Renal pelvis (tissue), 4 donors: ENCODE data around the gene SH3GLB2. TPM values are rescaled to one million over a fixed set of nuclear protein-coding genes. Genes with fewer than 3 reads are reported as not detected.
A peak's percentile ranks its signal among the peaks of the same experiment; 100 is the strongest.
"Not testable (repeated sequence)": the region's sequence is repeated elsewhere in the genome, so short reads cannot be mapped to it uniquely, and the experiment has no call there.

Experiments
- DNase-seq: peaks from one replicate; pipeline ENCODE4 v3.0.0-alpha.2; 2013
- polyA plus RNA-seq, 3 donors: library from polyadenylated mRNA; unstranded; fragments of 120-200 nt; gene quantifications; one replicate each; pipeline ENCODE4 v1.2.1, GENCODE V29; 2013; ENCODE audit not compliant: insufficient read length in 3 of 3

The SH3GLB2 gene
- polyA plus RNA-seq, 3 donors, result 128 to 158 (median 141) TPM

- no peak for DNase-seq
Observed at GRCh38 chr9:129059796-129060785, 32.0 kb upstream of the SH3GLB2 start.

- DNase-seq, result no peak
Observed at GRCh38 chr9:129058965-129059795, 31.0 kb upstream of the SH3GLB2 start.

- no peak for DNase-seq
Observed at GRCh38 chr9:129054163-129054851, 26.2 kb upstream of the SH3GLB2 start.

GRCh38 chr9:129053020-129053419 lies 24.9 kb upstream of the SH3GLB2 start:
- no peak for DNase-seq

- DNase-seq, result no peak
Observed at GRCh38 chr9:129052592-129052991, 24.5 kb upstream of the SH3GLB2 start.

GRCh38 chr9:129042016-129042415 lies 13.9 kb upstream of the SH3GLB2 start:
- no peak for DNase-seq

GRCh38 chr9:129040113-129040643 lies 12.0 kb upstream of the SH3GLB2 start:
- no peak for DNase-seq

- no peak for DNase-seq
Observed at GRCh38 chr9:129038109-129038852, 10.2 kb upstream of the SH3GLB2 start.

- DNase-seq, result no peak
Observed at GRCh38 chr9:129037767-129038098, 9.6 kb upstream of the SH3GLB2 start.

- no peak for DNase-seq
Observed at GRCh38 chr9:129036923-129037766, 9.0 kb upstream of the SH3GLB2 start.

- peak; percentile 99 for DNase-seq
Observed at GRCh38 chr9:129036241-129036922, 8.3 kb upstream of the SH3GLB2 start, which contains the start of gene MIGA2. Gene MIGA2 (plus strand): TSS chr9:129036626. CDS start chr9:129040595, 3,969 bp downstream.

GRCh38 chr9:129035838-129036237 lies 7.7 kb upstream of the SH3GLB2 start:
- not testable (repeated sequence) for DNase-seq

GRCh38 chr9:129033216-129033615 lies 5.1 kb upstream of the SH3GLB2 start:
- DNase-seq, result no peak

GRCh38 chr9:129032541-129033159 lies 4.5 kb upstream of the SH3GLB2 start:
- DNase-seq, result no peak

- DNase-seq, result no peak
Observed at GRCh38 chr9:129031514-129031913, 3.4 kb upstream of the SH3GLB2 start.

GRCh38 chr9:129030191-129030590 lies 2.1 kb upstream of the SH3GLB2 start:
- DNase-seq, result no peak

GRCh38 chr9:129027685-129028191 lies 393 bp downstream of the SH3GLB2 start:
- DNase-seq, result peak; percentile 42

- no peak for DNase-seq
Observed at GRCh38 chr9:129027224-129027684, 877 bp downstream of the SH3GLB2 start.
